DND-41 (cell line): ENCODE data around the gene SH2D3A.

Experiments
- CTCF ChIP-seq: IDR thresholded peaks from 2 replicates; pipeline ENCODE4 v1.5.1; 2012; ENCODE audit warnings: borderline replicate concordance, low read length, moderate library complexity, mild to moderate bottlenecking; ENCODE audit not compliant: poor library complexity, severe bottlenecking; ENCODE audit errors: extremely low read depth
- EZH2 ChIP-seq: IDR thresholded peaks from 3 replicates; pipeline ENCODE4 v1.6.1; 2012; ENCODE audit warnings: borderline replicate concordance, low read depth, mild to moderate bottlenecking, moderate library complexity, low read length, inconsistent platforms; ENCODE audit not compliant: severe bottlenecking

- TF ChIP-seq CTCF = no peak
- TF ChIP-seq EZH2 = no peak
Measured at GRCh38 chr19:6791237-6791636, 24.0 kb upstream of the SH2D3A start.
